Measurements from ENCODE around the gene LIG1.

The LIG1 gene

DNA sequence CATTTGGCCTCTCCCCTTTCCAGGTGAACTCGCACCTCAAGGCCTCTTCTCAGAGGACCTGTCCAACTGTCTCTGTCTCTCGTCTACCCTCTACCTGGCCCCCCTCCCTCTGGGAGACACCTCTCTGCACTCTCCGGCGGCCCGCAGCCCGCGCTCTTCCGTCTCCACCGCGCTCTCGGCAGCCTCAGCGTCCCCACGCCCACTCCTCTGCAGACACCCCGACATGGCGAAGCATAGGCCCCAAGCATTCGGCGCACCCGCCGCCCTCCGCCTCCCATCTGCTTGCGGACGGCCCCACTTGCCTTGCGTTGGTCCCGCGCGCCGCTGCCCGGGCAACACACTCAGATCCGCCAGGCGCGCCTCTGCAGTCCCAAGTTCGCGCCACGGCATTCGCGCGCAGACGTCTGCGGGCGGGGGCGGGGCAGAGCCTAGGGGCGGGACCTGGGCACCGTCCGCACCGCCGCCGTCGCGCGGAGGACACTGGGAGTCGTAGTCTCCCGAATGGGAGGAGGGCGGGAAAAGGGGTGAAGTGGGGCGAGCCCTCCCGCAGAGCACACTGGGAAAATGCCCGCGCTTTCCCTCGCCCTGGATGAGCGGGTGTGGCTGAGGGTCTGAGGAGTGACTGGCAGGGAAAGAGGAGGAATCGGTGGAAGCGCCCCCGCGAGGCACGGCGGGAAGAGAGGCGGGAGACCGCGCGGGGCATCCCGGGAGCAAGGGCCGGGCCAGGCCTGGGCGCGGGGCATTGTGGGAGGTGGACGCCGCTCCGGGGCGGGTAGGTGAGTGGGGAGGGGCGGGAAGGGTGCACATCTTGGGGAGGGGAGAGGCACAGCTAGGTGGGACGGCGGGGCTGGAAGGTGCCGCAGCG lies at the start of gene LIG1, which contains the start of gene ZSWIM9:
TSS of gene LIG1 (minus strand) at position 406 of the 865 bp plus-strand sequence. CDS start 4,778 bp downstream, outside the sequence.
TSS of gene ZSWIM9 (plus strand) at position 742 of the 865 bp plus-strand sequence. CDS start 1,123 bp downstream, outside the sequence.
- DNase-seq: peak; percentile 86

DNA sequence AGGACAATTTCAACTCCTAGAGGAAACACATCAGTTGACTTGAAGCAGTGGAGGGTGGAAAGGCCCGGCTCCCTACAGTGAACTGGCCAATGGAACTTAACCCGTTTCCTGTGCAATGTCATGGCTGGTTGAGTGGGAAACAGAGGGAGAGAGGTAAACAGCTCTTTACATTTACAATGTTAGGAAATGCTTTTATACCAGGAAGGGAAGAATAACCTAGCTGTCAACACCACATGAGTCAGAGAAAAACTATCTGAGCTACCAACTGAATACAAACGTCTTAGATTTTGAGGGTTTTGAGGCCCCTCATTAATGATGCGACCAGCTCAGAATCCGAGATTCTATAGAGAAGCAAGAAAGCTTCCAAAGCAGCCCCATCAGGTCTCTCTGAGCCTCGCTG lies 48.9 kb upstream of the LIG1 start:
- no peak for DNase-seq

DNA sequence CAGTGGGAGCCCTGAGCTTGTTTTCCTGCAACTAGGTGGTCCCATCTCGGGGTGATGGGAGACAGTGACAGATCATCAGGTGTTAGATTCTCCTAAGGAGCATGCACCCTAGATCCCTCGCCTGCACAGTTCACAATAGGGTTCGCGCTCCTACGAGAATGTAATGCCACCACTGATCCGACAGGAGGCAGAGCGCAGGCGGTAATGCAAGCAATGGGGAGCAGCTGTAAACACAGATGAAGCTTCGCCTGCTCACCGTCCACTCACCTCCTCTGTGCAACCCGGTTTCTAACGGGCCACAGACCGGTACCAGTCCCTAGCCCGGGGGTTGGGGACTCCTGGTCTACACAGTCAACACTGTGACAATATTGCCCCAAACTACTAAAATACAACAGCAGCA lies 46.8 kb upstream of the LIG1 start:
- no peak for DNase-seq

DNA sequence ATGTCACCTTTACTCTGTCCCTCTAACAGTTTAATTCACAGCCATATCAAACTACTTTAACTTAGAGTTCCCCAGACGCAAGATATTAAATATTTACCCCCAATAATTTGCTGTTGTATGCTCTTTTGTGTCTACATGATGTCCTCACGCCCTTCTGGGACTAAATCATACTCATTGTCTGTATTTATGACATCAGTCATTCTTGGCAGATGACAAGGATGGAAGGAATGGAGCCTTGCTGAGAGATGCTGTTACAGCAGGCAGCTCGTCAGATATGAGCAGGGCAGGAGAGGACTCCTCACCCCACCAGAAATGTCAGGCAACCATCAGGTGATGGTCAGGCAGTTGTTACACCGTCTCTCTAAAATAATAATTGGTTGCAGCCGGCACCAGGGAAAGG lies 43.8 kb upstream of the LIG1 start:
- DNase-seq: no peak

DNA sequence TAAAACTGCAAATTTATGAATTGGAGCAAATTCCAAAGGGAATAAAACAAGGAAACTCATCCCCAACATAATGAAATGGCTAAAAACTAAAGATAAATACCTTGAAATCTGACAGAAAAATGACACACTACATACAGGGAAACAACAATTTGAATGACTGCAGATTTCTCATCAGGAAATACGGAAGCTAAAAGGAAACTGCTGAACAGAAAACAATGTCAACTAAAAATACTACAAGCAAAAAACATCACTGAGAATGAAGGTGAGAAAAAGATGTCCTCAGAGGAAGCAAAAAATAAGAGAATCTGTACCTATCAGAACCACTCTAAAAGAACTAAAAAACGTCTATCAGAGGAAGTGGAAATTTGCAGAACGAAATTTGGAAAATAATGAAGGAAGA lies 39.9 kb upstream of the LIG1 start:
- no peak for DNase-seq

DNA sequence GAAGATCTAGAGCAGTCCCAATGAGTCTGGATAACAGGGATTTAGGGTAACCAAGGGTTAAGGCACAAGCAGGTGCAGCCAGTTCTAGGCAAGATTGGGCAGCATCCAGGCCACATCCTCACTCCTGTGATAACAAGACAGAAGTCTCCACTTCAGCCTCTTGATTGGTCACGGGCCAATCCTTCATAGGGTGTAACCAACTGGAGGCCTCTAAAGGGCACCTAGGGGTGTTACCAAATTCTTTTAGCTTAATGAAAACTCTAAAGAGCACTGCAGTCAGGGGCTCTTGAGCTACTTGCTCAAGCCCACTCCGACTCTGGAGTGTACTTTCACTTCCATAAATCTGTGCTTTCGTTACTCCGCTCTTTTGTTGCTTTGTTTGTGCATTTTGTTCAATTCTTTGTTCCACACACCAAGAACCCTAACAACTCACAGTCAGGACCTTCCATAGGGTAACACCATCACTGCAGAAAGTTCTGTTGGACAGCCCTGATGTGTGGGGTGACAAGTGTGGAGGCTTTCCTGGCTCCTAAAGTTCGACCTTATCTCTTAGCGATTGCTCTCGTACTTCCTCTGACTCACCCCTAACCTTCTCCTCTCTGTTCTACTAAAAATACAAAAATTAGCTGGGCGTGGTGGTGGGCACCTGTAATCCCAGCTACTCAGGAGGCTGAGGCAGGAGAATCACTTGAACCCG lies 36.4 kb upstream of the LIG1 start:
- DNase-seq: no peak

DNA sequence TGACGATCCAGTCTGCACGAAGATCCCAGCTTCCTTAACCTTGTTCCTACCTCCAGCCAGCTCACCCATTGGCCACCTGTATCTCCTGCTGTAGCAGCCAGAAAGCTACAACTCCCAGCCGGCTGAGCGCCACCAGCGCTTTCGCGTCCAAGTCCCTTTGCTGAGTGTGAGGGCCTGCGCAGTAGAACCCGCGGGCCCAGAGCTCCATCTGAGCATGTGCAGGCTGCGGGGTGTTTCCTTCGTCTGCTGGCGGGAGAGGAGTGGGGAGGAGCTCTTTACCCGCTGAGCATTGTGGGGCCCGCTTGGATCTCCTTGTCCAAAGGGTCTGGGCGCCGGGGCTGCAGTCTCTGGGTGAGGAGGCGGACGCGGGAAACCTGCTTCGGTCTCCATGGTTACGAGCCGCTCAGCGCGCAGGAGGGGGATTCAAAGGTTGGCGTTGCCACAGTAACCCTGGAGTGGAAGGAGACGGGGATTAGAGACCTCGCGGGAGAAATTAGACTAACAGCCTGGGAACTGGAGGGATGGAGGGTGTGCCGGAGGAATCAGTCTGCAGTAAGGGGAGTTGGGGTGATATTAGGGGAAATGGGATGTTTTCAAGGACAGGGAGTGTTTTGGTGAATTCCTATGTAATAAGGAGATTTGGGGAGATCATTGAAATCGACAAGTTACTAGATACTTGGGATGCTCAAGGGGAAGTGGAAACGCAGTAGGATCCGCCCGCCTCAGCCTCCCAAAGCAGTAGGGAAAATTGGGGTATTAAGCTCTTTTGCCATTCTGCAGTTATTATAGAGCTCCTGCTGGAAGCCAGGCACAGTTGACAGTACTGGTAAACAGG lies 33.9 kb upstream of the LIG1 start:
- DNase-seq: peak; percentile 87

DNA sequence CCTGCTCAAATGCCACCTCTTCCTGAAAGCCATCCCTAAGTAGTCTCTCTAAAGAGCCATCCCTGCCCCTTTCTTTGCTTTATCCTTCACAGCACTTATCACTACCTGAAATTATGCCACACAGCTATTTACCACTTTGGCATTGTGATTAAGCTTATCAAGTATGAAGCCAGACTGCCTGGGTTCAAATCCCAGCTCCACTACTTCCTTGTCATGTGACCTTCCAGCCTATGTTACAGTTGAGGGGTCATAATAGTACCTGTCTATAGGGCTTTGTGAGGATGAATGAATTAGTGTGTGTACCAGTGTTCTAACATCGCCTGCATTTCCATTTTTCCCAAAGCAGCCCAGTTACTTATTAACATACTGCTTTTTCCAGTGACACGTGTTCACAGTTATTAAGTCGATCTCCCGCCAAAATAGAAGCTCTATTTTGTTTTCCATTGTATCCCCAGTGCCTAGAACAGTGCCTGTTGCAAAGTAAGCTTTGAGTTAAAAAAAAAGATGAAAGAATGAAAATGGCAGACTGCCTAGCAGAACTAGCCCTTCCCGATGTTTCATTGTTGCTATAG lies 33.2 kb upstream of the LIG1 start:
- no peak for DNase-seq

DNA sequence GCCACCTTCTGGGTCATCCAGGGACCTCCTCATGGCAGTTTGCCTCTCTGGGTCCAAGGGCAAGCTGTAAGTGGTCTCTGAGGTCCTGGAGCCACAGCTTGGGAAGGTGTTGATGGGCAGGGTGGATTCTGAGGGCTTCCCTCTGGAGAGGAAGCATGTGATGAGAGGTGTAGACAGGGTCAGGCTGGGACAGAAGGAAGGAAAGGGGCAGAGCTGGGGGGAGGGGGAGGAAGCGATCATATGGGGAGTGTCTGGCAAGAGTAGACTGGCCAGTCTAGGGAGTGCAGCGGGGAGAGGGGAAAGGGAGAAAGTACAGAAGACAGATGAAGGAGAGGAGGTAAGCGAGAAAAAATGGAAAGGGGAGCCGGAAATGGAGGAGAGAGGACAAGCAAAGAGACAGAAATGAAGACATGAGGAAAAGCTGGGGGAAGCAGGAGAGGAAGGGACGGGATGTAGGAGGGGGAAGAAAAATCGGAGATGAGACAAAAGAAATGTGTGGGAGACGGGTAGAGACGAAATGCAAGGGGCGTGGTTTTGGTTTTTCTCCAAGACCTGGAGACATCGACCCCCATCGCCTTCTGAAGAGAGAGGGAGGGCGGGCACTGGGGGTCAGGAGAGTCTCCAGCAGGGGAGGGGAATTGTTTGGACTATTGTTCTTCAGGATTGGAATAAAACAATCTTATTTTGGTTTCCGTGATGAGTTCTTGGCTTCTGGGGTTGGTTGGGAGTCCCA lies 27.0 kb upstream of the LIG1 start:
- no peak for DNase-seq

DNA sequence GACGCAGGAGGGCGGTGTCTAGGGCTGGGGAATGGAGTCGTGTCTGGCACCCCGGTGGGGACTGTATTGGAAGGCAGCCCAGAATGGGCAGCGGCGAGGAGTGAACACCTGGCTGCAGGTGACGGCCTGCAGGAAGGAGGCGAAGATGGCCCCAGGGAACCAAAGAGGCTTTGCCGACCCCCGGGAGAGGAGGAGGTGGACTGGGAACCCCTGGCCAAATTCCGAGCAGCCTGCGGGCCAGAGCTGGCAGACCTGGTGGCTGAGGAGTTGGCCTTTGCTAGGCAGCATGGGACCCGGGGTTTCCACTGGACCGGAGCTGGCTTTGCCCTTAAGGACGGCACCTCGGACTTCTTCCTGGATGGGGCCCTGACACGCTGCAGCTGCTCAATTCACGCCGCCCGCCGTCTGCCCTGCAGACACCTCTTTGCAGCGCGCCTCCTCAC lies 26.2 kb upstream of the LIG1 start:
- no peak for DNase-seq

DNA sequence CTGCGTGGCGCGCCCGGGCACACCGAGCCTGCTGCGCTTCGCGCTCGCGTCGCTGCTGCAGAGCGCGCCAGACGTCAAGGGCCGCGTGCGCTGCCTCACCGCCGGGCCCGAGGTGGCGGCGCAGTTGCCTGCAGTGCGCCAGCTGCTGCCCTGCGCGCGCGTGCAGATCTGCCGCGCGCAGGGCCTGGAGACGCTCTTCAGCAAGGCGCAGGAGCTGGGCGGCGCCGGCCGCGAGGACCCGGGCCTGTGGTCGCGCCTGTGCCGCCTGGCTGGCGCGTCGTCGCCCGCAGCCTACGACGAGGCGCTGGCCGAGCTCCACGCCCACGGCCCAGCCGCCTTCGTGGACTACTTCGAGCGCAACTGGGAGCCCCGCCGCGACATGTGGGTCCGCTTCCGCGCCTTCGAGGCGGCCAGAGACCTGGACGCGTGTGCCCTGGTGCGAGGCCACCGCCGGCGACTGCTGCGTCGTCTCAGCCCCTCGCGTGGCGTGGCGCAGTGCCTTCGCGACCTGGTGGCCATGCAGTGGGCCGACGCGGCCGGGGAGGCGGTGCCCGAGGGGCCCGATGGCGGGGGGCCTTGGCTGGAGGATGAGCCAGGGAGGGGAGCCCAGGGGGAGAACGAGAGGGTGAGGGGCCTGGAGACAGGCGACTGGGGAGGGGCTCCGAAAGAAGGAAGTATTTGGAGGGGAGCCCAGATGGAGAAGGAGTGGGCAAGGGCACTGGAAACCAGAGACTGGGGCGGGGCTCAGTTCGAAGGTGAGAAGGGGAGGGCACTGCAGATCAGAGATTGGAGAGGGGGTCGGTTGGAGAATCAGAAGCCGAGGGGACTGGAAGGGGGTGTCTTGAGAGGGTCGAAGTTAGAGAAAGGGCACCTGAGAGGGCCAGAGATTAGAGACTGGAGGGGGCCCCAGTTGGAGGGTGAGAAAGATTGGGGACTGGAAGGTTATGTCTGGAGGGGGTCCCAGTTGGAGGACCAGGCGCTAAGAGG lies 25.0 kb upstream of the LIG1 start:
- DNase-seq: no peak

DNA sequence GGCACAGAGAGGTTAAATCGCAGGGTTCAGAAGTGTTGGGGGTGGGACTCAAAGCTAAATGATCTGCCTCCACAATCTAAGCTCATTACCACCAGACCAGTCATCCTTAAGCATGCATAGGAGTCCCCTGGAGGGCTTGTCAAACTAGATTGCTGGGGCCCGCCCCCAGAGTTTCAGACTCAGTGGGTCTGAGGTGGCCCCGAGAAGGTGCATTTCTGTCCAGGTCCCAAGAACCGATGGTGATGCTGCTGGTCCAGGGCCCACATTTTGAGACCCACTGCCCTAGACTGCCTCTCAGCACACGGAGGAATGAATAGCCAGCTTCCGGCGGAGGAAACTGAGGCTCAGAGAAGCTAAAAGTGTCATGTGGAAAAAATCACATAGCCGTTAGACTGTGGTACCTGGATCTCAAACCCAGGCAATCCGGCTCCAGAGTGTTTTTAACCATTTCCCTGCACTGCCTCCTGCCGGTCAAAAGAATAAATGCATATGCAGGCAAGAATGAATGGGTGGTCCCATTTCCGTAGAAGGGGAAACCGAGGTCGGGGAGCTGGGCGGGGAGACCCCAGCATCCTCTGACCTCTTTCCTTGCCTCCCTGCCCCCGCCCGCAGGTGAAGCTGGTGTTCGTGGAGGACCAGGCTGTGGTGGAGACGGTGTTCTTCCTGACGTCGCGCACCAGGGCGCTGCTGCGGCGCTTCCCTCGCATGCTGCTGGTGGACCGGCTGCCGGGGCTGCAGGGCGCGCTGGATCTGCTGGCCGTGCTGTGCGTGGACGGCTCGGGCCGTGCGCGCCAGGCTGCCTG lies 24.1 kb upstream of the LIG1 start:
- peak; percentile 13 for DNase-seq

DNA sequence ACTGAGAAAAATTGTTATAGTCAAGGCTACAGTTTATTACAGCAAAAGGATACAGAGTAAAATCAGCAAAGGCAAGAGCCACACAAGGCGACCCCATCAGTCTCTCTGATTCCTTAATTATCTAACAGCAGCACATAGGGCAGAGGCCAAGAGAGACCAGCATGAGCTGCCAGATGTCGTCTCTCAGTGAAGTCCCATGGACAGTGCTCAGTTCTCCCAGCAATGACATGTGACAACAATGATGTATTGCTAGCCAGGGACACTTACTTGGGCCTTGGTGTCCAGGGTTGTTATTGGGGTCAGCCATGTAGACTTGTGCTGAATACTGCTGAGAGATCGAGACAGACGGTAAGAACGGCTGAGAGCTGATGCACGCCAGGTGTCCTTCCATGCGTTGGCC lies 22.6 kb upstream of the LIG1 start:
- DNase-seq: no peak

DNA sequence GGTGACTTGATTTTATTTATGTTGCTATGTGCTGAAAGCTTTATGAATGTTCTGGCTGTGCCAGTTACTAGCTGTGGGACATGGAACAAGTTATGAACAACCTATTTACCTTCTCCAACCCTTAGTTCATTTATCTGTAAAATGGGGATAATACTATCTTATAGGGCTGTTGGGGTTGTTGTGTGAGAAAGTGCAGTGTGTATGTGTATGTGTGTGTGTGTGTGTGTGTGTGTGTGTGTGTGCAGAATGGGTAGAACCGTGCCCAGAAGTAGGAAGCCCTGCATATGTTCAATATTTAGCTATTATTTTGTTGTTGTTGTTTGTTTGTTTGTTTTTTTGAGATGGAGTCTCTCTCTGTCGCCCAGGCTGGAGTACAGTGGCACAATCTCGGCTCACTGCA lies 20.7 kb upstream of the LIG1 start:
- DNase-seq: no peak

DNA sequence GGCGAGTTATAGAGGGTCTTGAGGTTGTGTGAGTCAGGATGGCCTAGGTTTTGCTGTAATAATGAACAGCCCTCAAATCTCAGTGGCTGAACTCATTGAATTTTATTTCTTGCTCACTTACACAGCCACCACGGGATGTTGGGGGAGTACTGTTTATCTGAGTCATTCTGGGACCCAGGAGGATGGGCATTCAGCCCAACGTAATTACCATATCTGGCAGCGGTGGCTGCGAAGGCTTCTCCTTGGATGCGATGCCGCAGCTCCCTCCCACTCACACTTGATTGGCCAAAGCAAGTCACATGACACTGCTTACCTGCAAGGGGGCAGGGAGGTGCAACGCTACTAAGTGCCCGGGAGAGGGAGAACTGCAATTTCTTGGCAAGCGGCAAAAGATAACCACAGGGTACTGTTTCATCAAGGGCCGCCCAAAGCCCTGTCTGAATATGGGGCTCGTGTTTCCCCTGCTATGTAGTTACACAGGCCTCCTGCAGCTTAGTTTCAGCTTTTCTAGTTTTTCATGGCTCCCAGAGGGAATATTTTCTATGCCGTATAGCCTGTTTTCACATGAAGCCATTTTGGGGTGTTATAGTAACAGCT lies 20.2 kb upstream of the LIG1 start:
- DNase-seq: peak; percentile 61

DNA sequence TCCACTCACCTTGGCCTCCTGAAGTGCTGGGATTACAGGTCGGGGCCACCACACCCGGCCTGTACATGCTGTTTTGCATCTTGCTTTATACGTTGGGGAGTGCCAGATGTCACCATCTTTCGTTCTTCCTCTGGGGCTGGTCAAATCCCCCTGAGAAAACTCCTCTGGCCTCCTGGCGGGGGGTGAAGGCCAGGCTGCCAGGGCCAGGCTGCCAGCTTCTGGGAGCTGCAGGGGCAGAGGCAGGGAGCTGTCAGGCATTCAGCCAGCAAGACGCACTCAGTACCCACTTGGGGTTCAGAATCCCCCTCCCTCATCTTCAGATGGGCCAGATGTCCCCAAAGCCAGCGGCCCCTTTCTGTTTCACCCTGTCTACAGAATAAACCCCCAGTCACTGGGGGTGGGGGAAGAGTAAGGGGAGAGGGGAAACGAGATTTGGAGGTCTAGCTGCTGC lies 16.4 kb upstream of the LIG1 start:
- DNase-seq: no peak

DNA sequence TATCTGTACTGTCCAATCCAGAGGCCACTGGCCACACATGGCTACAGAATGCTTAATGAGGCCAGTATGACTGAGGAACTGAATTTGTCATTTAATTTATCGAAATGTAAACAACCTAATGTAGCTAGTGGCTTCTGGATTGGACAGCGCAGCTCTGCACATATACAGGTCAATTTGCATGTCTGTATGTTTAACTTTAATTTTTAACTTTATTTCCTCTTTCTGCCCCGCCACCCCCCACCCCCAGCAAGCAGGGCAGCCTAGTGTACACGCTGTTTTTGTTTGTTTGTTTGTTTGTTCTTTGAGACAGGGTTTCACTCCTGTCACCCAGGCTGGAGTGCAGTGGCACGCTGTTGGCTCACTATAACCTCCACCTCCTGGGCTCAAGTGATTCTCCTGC lies 15.9 kb upstream of the LIG1 start:
- no peak for DNase-seq

DNA sequence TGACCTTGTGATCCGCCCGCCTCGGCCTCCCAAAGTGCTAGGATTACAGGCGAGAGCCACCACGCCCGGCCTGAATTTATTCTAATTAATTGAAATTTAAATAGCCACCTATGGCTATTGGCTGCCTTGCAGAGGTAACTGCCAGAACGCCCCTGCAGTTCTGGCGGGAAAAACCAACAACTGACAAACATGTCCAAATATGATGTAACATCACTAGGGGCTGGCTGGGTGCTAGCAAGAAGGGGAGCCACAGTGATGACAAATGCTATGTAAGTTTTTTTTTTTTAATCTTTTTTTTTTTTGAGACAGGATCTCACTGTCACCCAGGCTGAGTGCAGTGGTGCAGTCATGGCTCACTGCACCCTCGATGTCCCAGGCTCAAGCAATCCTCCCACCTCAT lies 13.2 kb upstream of the LIG1 start:
- no peak for DNase-seq

DNA sequence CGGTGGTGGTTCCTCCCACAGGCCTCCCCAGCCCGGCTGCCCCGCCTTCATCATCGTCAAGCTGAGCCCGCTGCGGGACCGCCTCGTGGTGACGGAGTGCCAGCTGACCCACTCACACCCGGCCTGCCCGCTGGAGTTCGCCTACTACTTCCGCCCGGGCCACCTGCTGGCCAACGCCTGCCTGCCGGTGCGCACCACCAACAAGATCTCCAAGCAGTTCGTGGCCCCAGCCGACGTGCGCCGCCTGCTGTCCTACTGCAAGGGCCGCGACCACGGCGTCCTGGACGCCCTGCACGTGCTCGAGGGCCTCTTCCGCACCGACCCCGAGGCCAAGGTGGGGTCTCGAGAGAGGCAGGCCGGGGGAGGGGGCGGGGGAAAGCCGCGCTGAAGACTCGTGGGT lies 12.3 kb upstream of the LIG1 start:
- DNase-seq: no peak

All from activated CD4-positive, alpha-beta T cell treated with anti-CD3 and anti-CD28 coated beads, Interleukin-2, amount 50 U/mL, for 1 hour (primary cell).